GM18507 (cell line): ENCODE measurements around the gene OTOP3.
"Not testable (repeated sequence)": the region's sequence is repeated elsewhere in the genome, so short reads cannot be mapped to it uniquely, and the experiment has no call there.

Experiments used
- DNase-seq: peaks from one replicate; pipeline ENCODE4 v3.0.0; 2011; ENCODE audit warnings: low read depth; ENCODE audit not compliant: insufficient read length; ENCODE audit errors: extremely low spot score
- FAIRE-seq: peaks from 2 replicates; lab custom pipeline; 2011; peaks lifted over from hg19 to GRCh38; lab: Jason Lieb, UNC

The OTOP3 gene

DNA sequence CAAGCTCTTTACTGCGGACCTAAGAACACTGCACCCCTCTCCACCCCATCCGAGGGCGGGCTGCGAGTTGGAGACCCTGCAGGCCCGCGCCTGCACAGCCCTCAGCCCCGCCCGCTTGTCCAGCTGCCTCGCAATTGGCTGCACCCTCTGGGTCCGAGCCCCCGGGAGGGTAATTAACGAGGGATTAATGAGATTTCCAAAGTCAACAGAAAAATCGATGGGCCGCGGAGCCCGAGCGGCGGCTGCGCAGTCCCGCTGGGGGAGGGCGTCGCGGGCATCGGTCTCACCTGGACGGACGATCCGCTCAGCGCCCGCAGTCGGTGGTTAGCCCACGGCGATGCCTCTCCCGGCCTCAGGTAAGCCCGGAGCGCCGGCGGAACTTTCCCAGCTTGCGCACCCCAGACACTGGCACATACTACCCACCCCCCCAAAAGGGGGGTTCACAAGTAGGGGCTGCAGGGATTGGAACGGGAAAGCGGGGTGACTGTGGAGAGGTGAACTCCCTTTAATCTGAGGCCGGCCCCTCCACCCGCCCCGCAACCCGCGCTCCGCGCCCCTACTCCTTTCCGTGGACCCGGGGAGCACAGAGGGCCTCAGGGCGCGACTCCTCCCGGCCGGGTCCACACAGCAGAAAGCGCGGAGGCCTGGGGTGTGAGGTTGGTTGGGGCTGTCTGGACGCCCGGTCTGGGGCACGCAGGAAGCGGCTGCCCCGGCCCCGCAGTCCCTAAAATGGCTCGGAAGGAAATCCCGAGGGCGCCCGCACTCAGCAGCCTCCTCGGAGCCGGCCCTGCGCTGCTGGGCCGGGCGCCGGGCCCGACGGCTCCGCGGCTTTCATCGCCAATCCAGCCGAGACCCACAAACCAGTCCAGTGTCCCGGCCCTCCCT lies at the start of gene OTOP3:
Gene OTOP3, plus strand, starts transcription at position 314 of the 885 bp plus-strand sequence. Its CDS starts 24 bp downstream, at position 338.
- DNase-seq (no peak), FAIRE-seq (no peak)

- no peak for DNase-seq
- FAIRE-seq: no peak
Measured at GRCh38 chr17:74888469-74888868, 47.2 kb upstream of the OTOP3 start.

DNA sequence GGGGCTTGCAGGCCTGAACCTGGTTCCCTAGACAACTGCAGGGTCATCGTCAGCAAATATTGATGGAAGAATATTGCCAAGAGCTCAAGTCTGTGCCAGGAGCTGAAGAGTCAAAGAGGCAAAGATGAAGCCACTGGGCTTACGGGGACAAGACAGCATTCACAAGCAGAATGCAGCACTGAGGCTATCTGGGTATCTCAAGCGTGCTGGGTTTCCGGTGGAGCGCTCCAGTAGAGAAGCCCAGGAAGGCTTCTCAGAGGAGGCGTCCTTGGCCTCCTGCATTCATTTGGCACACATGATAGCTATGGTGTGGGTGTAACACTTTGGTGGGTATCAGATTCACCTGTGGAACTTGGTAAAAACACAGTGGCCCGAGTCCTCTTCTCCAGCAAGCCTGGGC lies 45.1 kb upstream of the OTOP3 start:
- DNase-seq (no peak), FAIRE-seq (no peak)

DNA sequence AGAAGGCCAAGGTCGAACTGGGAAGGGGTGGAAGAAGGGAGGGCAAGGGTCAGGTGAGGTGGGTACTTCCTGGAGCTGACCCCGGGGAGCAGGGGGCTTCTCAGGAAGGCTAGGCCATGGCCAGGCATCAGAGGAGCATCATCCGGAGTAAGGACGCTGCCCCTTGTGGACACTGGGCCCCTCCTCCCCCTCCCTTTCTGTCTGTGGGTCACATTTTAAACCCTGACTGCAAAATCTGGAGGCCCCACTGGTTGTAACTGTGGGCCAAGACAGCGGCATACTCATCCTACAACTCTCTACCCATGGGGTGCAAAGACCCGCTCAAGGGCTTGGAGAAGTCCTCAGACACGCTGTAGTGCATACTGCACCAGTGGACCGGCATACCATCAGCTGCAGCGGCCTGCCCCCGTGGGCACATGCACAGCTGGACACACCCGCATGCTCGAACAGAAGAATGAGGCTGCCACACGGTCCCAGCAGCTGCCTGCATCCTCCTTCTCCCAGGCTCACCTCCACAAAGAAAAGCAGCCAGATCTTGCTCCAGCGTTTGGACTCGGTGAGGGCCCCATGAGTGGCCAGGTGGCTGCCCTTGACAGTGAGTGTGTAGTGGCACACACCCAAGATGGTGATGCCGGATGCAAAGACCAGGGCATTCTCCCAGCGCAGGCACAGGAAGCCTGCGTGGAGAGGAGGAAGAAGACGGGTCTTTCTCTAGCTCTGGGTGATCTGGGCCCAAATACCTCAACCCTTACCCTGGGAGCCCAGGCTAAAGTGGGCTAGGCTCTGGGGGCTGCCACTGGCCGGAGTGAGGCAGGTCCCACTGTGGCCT lies 43.5 kb upstream of the OTOP3 start:
- FAIRE-seq (no peak), DNase-seq (no peak)

GRCh38 chr17:74892974-74893911 lies 42.5 kb upstream of the OTOP3 start, which contains the start of gene FADS6:
TSS of gene FADS6 (minus strand) at chr17:74893633. CDS start at chr17:74893595, 38 bp downstream.
- FAIRE-seq: no peak
- no peak for DNase-seq

DNA sequence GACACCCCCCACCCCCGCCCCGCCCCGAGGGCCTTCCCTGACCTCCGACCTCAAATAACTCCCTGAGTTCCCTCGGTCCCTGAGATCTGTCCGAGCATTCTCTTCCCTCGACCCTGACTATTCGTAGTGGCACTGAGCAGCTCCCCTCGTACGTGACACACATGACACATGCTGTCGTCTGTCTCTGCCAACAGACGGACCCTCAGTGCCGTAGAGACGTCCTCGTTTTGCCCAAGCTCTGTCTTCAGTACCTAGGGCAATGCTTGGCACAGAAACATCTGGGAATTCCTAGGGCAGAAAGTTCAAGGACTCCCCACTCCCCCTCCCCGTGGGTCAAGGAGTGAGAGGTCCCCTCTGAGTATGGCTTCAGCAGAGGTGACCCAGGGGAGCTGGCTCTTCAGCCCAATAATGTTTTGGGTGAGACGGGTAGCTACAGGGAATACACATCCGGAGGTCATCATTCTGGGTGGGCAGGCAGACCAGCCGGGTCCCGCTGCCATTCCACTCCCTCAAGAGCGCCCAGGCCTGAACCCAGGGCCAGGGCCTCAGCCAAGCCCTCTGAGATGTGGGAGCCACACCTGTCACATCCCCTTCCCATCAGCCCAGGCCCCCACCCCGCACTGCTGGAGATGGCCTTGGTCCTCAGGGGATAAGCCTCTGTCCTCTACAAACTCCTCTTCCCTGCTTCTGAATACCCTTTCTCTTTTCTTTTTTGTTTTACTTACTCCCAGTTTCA lies 41.6 kb upstream of the OTOP3 start:
- DNase-seq: no peak
- no peak for FAIRE-seq

GRCh38 chr17:74898376-74898946 lies 37.2 kb upstream of the OTOP3 start:
- FAIRE-seq (no peak), DNase-seq (no peak)

GRCh38 chr17:74900208-74900607 lies 35.5 kb upstream of the OTOP3 start:
- no peak for FAIRE-seq

DNA sequence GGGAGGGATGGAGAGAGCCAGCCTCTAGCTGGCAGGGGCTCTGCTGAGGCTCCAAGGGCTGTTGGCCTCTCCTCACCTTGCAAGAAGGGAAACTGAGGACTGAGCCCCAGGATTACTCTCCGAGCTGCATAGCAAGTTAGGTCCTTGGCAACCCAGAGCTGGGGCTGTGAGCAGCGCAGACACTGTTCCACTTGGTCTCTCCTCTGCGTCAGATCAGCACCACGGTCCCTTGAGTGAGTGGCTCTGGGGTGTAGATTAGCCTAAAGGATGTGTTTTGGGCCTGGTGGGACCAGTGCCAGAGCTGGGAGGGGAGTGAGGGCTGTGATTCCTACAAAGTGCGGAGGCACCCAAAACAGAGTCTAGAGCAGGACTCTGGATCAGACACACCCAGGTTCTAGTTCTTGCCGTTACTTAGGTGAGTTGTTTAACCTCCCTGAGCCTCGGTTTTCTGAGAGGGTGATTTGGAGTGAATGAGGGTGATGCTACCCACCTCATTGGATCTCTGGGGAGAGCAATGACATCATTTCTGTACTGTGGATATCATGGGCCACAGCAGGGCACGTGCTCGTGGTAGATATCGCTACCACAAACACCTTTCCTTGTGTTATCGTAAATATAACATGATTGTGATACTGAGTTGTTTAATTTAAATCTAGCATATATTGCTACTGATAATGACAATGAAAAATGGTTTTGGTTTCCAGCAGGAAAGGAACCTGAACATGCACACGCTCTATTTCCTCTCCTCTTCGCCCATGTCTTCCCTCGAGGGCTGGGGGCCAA lies 34.2 kb upstream of the OTOP3 start:
- FAIRE-seq (no peak), DNase-seq (no peak)

More at GRCh38 chr17:74900208-74900607, 35.5 kb upstream of the OTOP3 start:
- no peak for DNase-seq

- FAIRE-seq: no peak
- no peak for DNase-seq
Measured at GRCh38 chr17:74903034-74903433, 32.7 kb upstream of the OTOP3 start.

- FAIRE-seq: no peak
Measured at GRCh38 chr17:74903671-74904070, 32.0 kb upstream of the OTOP3 start.

DNA sequence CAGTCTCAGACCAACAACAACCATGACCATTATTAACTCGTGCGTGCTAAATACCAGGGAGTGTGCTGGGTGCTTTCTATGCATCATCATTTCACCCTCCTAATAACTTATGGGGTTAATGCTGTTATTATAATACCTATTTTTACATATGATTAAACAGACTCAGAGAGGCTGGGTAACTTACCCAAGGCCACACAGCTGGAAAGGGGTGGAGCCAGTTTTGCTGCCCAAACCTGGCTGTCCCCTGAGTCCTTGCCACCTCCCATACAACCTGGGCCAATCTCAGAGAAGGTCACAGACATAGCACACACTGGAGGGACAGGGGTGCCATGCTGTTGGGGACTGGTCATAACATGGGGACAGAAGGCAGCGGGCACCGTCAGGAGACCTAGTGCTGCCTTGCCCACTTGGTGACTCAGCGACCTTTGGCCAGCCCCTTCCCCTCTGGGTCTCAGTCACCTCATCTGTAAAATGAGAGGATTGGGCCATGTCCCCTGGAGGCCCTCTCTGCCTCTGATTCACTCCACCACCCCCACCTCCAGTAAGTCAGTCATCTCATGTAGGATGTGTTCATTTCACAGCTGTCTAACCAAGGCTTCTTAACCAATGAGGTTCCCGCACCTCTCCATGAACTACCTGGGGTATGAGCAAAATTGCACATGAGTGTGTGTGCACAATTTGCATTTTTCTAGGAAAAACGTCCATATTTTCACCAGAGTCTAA lies 30.9 kb upstream of the OTOP3 start:
- FAIRE-seq (no peak), DNase-seq (no peak)

More at GRCh38 chr17:74903671-74904070, 32.0 kb upstream of the OTOP3 start:
- no peak for DNase-seq

DNA sequence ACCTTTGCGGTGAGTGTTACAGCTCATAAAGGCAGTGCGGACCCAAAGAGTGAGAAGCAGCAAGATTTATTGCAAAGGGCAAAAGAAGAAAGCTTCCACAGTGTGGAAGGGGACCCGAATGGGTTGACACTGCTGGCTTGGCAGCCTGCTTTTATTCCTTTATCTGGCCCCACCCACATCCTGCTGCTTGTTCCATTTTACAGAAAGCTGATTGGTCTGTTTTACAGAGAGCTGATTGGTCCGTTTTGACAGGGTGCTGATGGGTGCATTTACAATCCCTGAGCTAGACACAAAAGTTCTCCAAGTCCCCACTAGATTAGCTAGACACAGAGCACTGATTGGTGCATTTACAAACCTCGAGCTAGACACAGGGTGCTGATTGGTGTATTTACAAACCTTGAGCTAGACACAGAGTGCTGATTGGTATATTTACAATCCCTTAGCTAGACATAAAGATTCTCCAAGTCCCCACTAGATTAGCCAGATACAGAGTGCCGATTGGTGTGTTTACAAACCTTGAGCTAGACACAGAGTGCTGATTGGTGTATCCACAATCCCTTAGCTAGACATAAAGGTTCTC lies 29.4 kb upstream of the OTOP3 start:
- not testable (repeated sequence) for FAIRE-seq, DNase-seq

GRCh38 chr17:74907012-74907411 lies 28.7 kb upstream of the OTOP3 start:
- FAIRE-seq: no peak
- no peak for DNase-seq

DNA sequence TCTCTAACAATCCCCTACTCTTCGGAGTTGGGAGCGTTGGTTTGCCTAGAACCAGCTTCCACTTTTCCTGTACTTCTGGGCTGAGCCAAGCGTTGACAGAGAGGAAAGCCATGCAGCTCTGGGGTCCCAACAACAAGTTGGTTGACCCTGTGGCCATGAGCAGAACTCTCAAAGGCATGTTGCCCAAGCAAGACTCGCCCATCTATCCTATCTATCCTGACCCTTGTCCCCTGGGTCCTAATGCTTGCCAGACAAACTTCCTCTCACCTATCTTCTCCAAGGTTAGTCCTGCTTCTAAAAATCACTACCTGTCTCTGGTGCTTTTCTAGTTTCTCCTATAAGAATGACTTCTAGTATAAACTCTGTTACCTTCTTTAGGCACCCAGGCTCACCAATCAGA lies 26.6 kb upstream of the OTOP3 start:
- not testable (repeated sequence) for DNase-seq, FAIRE-seq

DNA sequence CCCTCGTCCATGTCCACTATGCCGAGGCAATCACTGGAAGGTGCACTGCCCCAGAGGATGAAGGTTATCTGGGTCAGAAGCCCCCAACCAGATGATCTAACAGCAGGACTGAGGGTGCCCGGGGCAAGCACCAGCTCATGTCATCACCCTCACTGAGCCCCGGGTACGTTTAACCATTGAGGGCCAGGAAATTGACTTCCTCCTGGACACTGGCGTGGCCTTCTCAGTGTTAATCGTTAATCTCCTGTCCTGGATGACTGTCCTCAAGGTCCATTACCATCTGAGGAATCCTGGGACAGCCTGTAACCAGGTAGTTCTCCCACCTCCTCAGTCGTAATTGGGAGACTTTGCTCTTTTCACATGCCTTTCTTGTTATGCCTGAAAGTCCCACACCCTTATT lies 24.3 kb upstream of the OTOP3 start:
- not testable (repeated sequence) for DNase-seq, FAIRE-seq
